IgD-negative memory B cell (primary cell): ENCODE data around the gene OR52K1. TPM values are rescaled to one million over a fixed set of nuclear protein-coding genes. Genes with fewer than 3 reads are reported as not detected.
"Not testable (repeated sequence)": the region's sequence is repeated elsewhere in the genome, so short reads cannot be mapped to it uniquely, and the experiment has no call there.

Experiments
- H3K27ac Mint-ChIP-seq, 3 donors: one replicate each; pipeline ENCODE4 v1.8.0; 2020 to 2022; ENCODE audit warnings: mild to moderate bottlenecking in 3 of 3, mixed read lengths in 3 of 3, moderate library complexity in 1 of 3
- H3K27me3 Mint-ChIP-seq: one replicate; pipeline ENCODE4 v1.8.0; 2021; ENCODE audit warnings: mixed read lengths
- H3K36me3 Mint-ChIP-seq: one replicate; pipeline ENCODE4 v1.8.0; 2020; ENCODE audit warnings: mild to moderate bottlenecking, mixed read lengths
- H3K4me1 Mint-ChIP-seq, 3 donors: one replicate each; pipeline ENCODE4 v1.8.0; 2020 to 2022; ENCODE audit warnings: mixed read lengths in 3 of 3, mild to moderate bottlenecking in 1 of 3
- H3K4me3 Mint-ChIP-seq, 4 donors: one replicate each; pipeline ENCODE4 v1.8.0; 2020 to 2022; ENCODE audit warnings: mild to moderate bottlenecking in 4 of 4, mixed read lengths in 4 of 4, moderate library complexity in 3 of 4
- H3K9me3 Mint-ChIP-seq, 3 donors: one replicate each; pipeline ENCODE4 v1.8.0; 2020 to 2021; ENCODE audit warnings: mixed read lengths in 3 of 3, mild to moderate bottlenecking in 1 of 3
- polyA plus RNA-seq: library from polyadenylated mRNA; unstranded; fragments of 300-500 nt; fragmentation: Illumina TruSeq; gene quantifications from one replicate; pipeline ENCODE4 v1.2.3, GENCODE V29; 2021

OR52K1 gene
- polyA plus RNA-seq, 1 donor from 2014 or later: not detected

DNA sequence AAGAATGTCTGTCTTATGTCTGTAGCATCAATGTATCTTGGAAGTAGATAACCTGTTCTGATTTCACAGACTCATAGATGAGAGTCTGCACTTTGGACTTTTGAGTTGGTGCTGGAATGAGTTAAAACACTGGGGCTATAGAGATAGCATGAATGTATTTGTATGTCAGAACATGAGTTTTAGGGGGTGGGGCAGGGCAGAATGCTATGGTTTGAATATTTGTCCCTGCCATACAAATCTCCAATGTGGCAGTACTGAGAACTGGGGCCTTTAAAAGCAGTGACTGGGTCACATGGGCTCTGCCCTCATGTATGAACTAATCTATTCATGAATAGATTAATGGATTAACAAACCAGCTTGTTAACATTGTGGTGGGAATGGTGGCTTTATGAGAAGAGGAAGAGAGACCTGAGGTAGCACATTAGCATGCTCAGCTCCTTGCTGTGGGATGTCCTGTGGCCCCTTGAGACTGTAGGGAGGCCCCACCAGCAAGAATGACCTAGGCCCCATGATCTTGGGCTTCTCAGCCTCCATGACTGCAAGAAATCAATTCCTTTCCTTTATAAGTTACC is 15.5 kb upstream of the OR52K1 start:
- Mint-ChIP-seq H3K4me3 (no peak overlapping the region), H3K27me3 (no peaks in the 10 kb centered on the region), H3K36me3 (peaks cover 2% of the 10 kb centered on the region), H3K4me1 (peaks cover 11 to 17% (median 13%) of the 10 kb centered on the region in 3 donors), H3K27ac (no peak overlapping the region), H3K9me3 (peaks cover under 1 to 11% (median 7%) of the 10 kb centered on the region in 3 donors)

DNA sequence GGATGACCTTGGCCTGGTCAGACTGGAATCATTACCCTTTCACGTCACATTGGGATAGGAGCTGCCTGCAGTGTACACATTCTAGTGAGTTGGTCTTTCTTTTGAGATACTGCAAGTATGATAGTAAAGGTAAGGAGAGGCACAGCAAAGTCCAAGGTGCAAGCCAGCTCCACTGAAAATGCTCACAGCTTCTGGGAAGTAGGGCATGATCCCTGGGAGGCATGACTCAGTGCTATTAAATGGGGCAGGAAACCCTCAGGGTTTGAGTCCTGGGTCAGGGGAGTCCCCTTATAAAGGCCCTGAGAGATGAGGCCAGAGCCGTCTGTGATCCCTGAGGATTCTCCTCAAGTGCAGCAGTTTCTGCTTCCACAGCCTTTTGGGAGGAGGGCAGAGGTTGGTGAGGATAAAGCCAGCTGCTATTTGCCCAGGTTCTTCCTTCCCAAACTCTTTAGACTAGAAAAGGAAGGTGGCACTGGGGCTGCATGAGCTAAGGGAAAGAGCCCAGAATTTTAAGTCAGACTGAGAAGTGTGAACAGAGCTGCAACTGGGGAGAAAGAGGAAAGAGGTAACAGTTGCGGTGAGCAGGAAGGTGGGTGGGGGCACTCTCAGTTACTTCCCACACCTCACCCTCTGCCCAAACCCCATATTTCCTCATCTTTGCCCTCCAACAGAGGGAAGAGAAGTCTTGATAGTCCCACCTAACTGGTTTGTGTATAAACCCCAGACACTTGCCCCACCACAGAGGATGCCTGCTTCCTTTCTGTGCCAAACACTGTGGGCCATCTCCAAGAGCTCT is 14.4 kb upstream of the OR52K1 start:
- Mint-ChIP-seq H3K36me3 (peaks cover 3% of the 10 kb centered on the region), H3K4me3 (no peak overlapping the region), H3K4me1 (peaks cover 11 to 17% (median 13%) of the 10 kb centered on the region in 3 donors), H3K27me3 (no peaks in the 10 kb centered on the region), H3K27ac (no peak overlapping the region), H3K9me3 (peaks cover 0 to 11% (median 7%) of the 10 kb centered on the region in 3 donors)

GRCh38 chr11:4479644-4480043 is 2.8 kb upstream of the OR52K1 start:
- Mint-ChIP-seq H3K27me3 (no peaks in the 10 kb centered on the region), H3K9me3 (no peaks in the 10 kb centered on the region), H3K36me3 (no peaks in the 10 kb centered on the region), H3K4me1 (no peaks in the 10 kb centered on the region), H3K27ac (no peak overlapping the region), H3K4me3 (no peak overlapping the region)

GRCh38 chr11:4480577-4481239 is 1.7 kb upstream of the OR52K1 start:
- Mint-ChIP-seq H3K36me3 (no peaks in the 10 kb centered on the region), H3K4me1 (no peaks in the 10 kb centered on the region), H3K27me3 (no peaks in the 10 kb centered on the region), H3K9me3 (no peaks in the 10 kb centered on the region), H3K4me3 (no peak overlapping the region), H3K27ac (no peak overlapping the region)

DNA sequence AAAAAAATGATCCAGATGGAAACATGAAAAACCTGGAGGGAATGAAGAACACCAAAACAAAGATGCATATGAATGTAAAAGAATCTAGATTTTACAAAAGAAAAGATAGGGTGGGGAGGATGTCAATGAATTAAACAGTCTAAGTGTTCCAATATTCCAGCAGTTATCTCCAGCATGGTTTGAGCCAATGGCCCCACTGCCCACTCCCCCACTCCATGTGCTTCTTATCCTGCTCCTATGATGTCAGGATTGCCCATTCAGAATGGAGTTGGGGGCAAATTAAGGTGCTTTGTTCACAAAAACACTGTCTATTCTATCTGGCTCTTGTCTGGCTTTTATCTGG is 1.2 kb upstream of the OR52K1 start:
- Mint-ChIP-seq H3K9me3 (no peaks in the 10 kb centered on the region), H3K27ac (no peak overlapping the region), H3K27me3 (no peaks in the 10 kb centered on the region), H3K4me3 (no peak overlapping the region), H3K4me1 (no peaks in the 10 kb centered on the region), H3K36me3 (no peaks in the 10 kb centered on the region)

DNA sequence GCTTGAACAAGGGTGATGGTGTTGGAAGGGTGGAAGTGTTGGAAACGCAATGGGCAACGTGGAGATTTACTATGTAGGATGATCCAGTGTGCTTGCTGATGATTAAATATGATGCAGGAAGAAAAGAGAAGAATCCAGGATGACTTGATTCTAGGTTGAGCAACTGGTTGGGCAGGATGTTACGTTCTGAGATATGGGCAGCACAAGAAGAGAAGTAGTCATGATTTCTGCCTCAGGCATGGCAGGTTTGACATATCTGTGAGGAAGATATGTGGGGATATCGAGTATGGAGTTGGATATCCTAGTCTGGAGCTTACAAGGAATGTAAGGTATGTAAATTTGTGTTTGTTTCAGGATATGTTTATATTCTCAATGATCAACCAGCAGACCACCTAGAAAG is 1.9 kb downstream of the OR52K1 start:
- H3K4me1 Mint-ChIP-seq: no peaks in the 10 kb centered on the region
- H3K27me3 Mint-ChIP-seq: no peaks in the 10 kb centered on the region
- no peaks in the 10 kb centered on the region for H3K9me3 Mint-ChIP-seq
- no peak overlapping the region for H3K4me3 Mint-ChIP-seq
- no peaks in the 10 kb centered on the region for H3K36me3 Mint-ChIP-seq
- no peak overlapping the region for H3K27ac Mint-ChIP-seq

DNA sequence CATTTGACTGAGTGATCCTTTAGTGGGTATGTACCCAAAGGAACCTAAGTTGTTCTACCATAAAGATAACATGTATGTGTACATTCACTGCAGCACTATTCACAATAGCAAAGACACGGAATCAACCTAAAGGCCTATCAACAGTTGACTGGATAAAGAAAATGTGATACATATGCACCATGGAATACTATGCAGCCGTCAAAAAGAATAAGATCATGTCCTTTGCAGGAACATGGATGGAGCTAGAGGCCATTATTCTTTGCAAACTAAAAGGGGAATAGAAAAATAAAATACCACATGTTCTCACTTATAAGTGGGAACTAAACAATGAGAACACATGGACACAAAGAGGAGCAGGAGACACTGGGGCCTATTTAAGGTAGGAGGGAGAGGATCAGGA is 9.0 kb downstream of the OR52K1 start:
- not testable (repeated sequence) for H3K27me3 Mint-ChIP-seq, H3K9me3 Mint-ChIP-seq, H3K4me3 Mint-ChIP-seq, H3K27ac Mint-ChIP-seq, H3K4me1 Mint-ChIP-seq, H3K36me3 Mint-ChIP-seq

DNA sequence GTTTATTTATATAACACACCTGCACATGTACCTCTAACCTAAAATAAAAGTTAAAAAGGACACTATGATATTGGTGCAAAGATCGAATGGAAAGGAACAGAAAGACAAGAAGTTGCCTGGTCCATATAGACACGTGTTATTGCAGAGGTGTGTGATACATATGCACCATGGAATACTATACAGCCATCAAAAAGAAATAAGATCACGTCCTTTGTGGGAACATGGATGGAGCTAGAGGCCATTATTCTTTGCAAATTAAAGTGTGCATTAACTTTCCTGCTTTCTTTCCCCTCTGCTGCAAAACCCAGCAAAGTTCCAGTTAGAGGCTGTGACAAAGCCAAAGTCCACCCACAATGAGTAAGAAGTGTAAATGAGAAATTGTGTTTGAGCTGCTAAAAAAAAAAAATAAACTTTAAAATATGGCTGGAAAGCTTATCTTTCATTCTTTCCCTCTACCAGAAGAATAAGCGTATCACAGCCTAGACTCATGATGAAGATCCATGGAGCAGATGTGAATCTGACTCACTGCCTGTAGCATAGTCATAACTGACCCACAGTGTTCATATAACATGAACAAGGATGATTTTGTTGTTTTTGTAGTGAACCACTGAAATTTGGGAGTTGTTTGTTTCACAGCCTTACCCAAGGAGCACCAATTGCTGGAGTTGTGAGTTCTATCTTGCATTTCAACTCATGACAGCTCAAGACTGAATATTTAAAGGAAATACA is 9.6 kb downstream of the OR52K1 start:
- H3K27me3 Mint-ChIP-seq: peaks cover 2% of the 10 kb centered on the region
- peaks cover 0 to 5% (median 4%) of the 10 kb centered on the region in 3 donors for H3K4me1 Mint-ChIP-seq
- no peaks in the 10 kb centered on the region for H3K36me3 Mint-ChIP-seq
- H3K4me3 Mint-ChIP-seq: no peak overlapping the region
- H3K27ac Mint-ChIP-seq: no peak overlapping the region
- peaks cover 0 to 1% (median 0%) of the 10 kb centered on the region in 3 donors for H3K9me3 Mint-ChIP-seq

- H3K9me3 Mint-ChIP-seq: peaks cover 0 to 1% (median 0%) of the 10 kb centered on the region in 3 donors
- H3K27me3 Mint-ChIP-seq: peaks cover 2% of the 10 kb centered on the region
- H3K36me3 Mint-ChIP-seq: no peaks in the 10 kb centered on the region
- no peak overlapping the region for H3K27ac Mint-ChIP-seq
- peak overlapping the region in 2 of 4 donors; percentile 51 to 73 for H3K4me3 Mint-ChIP-seq
- H3K4me1 Mint-ChIP-seq: peaks cover 0 to 5% (median 4%) of the 10 kb centered on the region in 3 donors
Measured at GRCh38 chr11:4493480-4493818, 11.0 kb downstream of the OR52K1 start.

- no peaks in the 10 kb centered on the region for H3K36me3 Mint-ChIP-seq
- peak overlapping the region in 1 of 3 donors; percentile 69 for H3K27ac Mint-ChIP-seq
- H3K27me3 Mint-ChIP-seq: peaks cover 2% of the 10 kb centered on the region
- H3K4me1 Mint-ChIP-seq: peaks cover 0 to 5% (median 4%) of the 10 kb centered on the region in 3 donors
- H3K4me3 Mint-ChIP-seq: no peak overlapping the region
- H3K9me3 Mint-ChIP-seq: peaks cover 0 to 1% (median 0%) of the 10 kb centered on the region in 3 donors
Measured at GRCh38 chr11:4495487-4495886, 13.0 kb downstream of the OR52K1 start.

DNA sequence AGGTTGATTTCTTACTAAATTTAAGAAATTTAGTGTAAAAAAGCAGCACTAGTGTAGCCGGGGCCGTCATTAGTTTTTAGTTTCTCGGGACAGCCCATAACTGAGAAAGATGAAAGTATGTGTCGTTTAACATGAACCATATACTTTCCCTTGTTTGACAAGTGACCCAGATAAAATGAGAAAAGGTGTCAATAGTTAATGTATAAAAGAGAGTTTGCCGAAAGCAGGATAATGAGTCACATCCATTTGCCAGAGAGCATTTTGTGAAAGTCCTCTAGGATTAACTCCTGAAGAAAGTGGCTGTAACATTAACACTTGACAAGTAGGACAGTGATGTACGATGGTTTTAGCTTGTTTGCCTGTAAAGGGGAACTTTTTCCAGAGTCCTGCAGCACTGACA is 13.5 kb downstream of the OR52K1 start:
- no peak overlapping the region for H3K4me3 Mint-ChIP-seq
- peaks cover 0 to 1% (median 0%) of the 10 kb centered on the region in 3 donors for H3K9me3 Mint-ChIP-seq
- no peaks in the 10 kb centered on the region for H3K36me3 Mint-ChIP-seq
- H3K4me1 Mint-ChIP-seq: peaks cover 0 to 5% (median 4%) of the 10 kb centered on the region in 3 donors
- peaks cover 4% of the 10 kb centered on the region for H3K27me3 Mint-ChIP-seq
- peak overlapping the region in 1 of 3 donors; percentile 69 for H3K27ac Mint-ChIP-seq

GRCh38 chr11:4496557-4497248 is 14.3 kb downstream of the OR52K1 start:
- Mint-ChIP-seq H3K27ac (no peak overlapping the region), H3K4me3 (no peak overlapping the region)

GRCh38 chr11:4508886-4509285 is 26.4 kb downstream of the OR52K1 start:
- no peak overlapping the region for H3K4me3 Mint-ChIP-seq
- H3K27me3 Mint-ChIP-seq: peaks cover 9% of the 10 kb centered on the region
- H3K9me3 Mint-ChIP-seq: peaks cover 7 to 9% (median 8%) of the 10 kb centered on the region in 3 donors
- H3K36me3 Mint-ChIP-seq: no peaks in the 10 kb centered on the region
- H3K4me1 Mint-ChIP-seq: no peaks in the 10 kb centered on the region
- no peak overlapping the region for H3K27ac Mint-ChIP-seq

More at GRCh38 chr11:4496557-4497248, 14.3 kb downstream of the OR52K1 start:
- peaks cover 4% of the 10 kb centered on the region for H3K27me3 Mint-ChIP-seq
- no peaks in the 10 kb centered on the region for H3K36me3 Mint-ChIP-seq
- no peaks in the 10 kb centered on the region for H3K9me3 Mint-ChIP-seq
- peaks cover 0 to 5% (median 4%) of the 10 kb centered on the region in 3 donors for H3K4me1 Mint-ChIP-seq
